ENCODE measurements around the gene NR5A2. TPM values are rescaled to one million over a fixed set of nuclear protein-coding genes. Genes with fewer than 3 reads are reported as not detected.

The NR5A2 gene
- polyA plus RNA-seq, 1 donor (not counting 4 experiments of a cell fraction or from before 2014, with no cell fraction given), result 0.05 TPM

- no peaks in the 10 kb centered on the region for H3K9me1 ChIP-seq (ENCODE audit: control insufficient read depth, extremely low read depth, insufficient read depth, low read length)
- TF ChIP-seq EZH2 (IDR thresholded peaks at IDR 0.05; ENCODE audit: low read length) (no peak), CTCF (optimal IDR thresholded peaks at IDR 0.05 in 1 of 3, IDR thresholded peaks at IDR 0.05 in 1 of 3, conservative IDR thresholded peaks at IDR 0.05 in 1 of 3; ENCODE audit: extremely low read depth in 1 of 3, insufficient read depth in 2 of 3, low read length in 3 of 3) (no peak)
- no peak overlapping the region for H3K4me2 ChIP-seq (ENCODE audit: control insufficient read depth, extremely low read depth, insufficient read depth, low read depth, low read length)
- no peak overlapping the region for H3K9ac ChIP-seq (ENCODE audit: control insufficient read depth, extremely low read depth, insufficient read depth, low read length)
- H3K9me3 ChIP-seq (ENCODE audit: control insufficient read depth, low read depth, low read length), result no peaks in the 10 kb centered on the region
- DNase-seq (ENCODE audit: low read depth, low spot score) (no peak), FAIRE-seq (no peak)
- dilution Hi-C loops (cut with MboI; ENCODE audit: extremely low pct_ligation_motif_present, low sequenced_read_pairs), result no loop called here
- H3K27me3 ChIP-seq (ENCODE audit: control insufficient read depth, extremely low read depth, insufficient read depth, low read length), result peaks cover 86% of the 10 kb centered on the region
- H3K27ac ChIP-seq (ENCODE audit: control insufficient read depth, insufficient read depth, low read length), result no peak overlapping the region
- peaks cover 5% of the 10 kb centered on the region for H4K20me1 ChIP-seq (ENCODE audit: control insufficient read depth, extremely low read depth, insufficient read depth, low read length)
- no peaks in the 10 kb centered on the region for H3K79me2 ChIP-seq (ENCODE audit: control insufficient read depth, insufficient read depth, low read length)
- peaks cover 13% of the 10 kb centered on the region for H3K4me1 ChIP-seq (ENCODE audit: control insufficient read depth, extremely low read depth, insufficient read depth, low read length)
- no peaks in the 10 kb centered on the region for H3K36me3 ChIP-seq (ENCODE audit: control insufficient read depth in 2 of 2, extremely low read depth in 1 of 2, insufficient read depth in 2 of 2, low read length in 2 of 2)
- H3K4me3 ChIP-seq (ENCODE audit: control insufficient read depth in 2 of 3, extremely low read depth in 1 of 3, insufficient read depth in 2 of 3, low read depth in 1 of 3, low read length in 3 of 3), result no peak overlapping the region
- no peak overlapping the region for H2AFZ ChIP-seq (ENCODE audit: control insufficient read depth, low read length)
Measured at GRCh38 chr1:200034262-200034557, 6.7 kb downstream of the NR5A2 start.

GRCh38 chr1:200034761-200035396 lies 7.4 kb downstream of the NR5A2 start:
- dilution Hi-C loops (cut with MboI; ENCODE audit: extremely low pct_ligation_motif_present, low sequenced_read_pairs), result no loop called here
- TF ChIP-seq EZH2 (IDR thresholded peaks at IDR 0.05; ENCODE audit: low read length) (peak; percentile 63), CTCF (optimal IDR thresholded peaks at IDR 0.05 in 1 of 3, IDR thresholded peaks at IDR 0.05 in 1 of 3, conservative IDR thresholded peaks at IDR 0.05 in 1 of 3; ENCODE audit: extremely low read depth in 1 of 3, insufficient read depth in 2 of 3, low read length in 3 of 3) (no peak)

More at GRCh38 chr1:200034761-200035396, 7.4 kb downstream of the NR5A2 start:
- Histone ChIP-seq H3K27me3 (ENCODE audit: control insufficient read depth, extremely low read depth, insufficient read depth, low read length) (peaks cover 86% of the 10 kb centered on the region), H2AFZ (ENCODE audit: control insufficient read depth, low read length) (no peak overlapping the region), H3K9ac (ENCODE audit: control insufficient read depth, extremely low read depth, insufficient read depth, low read length) (no peak overlapping the region), H3K36me3 (ENCODE audit: control insufficient read depth in 2 of 2, extremely low read depth in 1 of 2, insufficient read depth in 2 of 2, low read length in 2 of 2) (no peaks in the 10 kb centered on the region), H3K4me2 (ENCODE audit: control insufficient read depth, extremely low read depth, insufficient read depth, low read depth, low read length) (peak overlapping the region; percentile 65), H4K20me1 (ENCODE audit: control insufficient read depth, extremely low read depth, insufficient read depth, low read length) (peaks cover 5% of the 10 kb centered on the region), H3K4me1 (ENCODE audit: control insufficient read depth, extremely low read depth, insufficient read depth, low read length) (peaks cover 10% of the 10 kb centered on the region), H3K27ac (ENCODE audit: control insufficient read depth, insufficient read depth, low read length) (no peak overlapping the region), H3K9me3 (ENCODE audit: control insufficient read depth, low read depth, low read length) (no peaks in the 10 kb centered on the region), H3K4me3 (ENCODE audit: control insufficient read depth in 2 of 3, extremely low read depth in 1 of 3, insufficient read depth in 2 of 3, low read depth in 1 of 3, low read length in 3 of 3) (peak overlapping the region in 1 of 3 experiments; percentile 58), H3K79me2 (ENCODE audit: control insufficient read depth, insufficient read depth, low read length) (no peaks in the 10 kb centered on the region), H3K9me1 (ENCODE audit: control insufficient read depth, extremely low read depth, insufficient read depth, low read length) (no peaks in the 10 kb centered on the region)
- FAIRE-seq, result no peak
- DNase-seq (ENCODE audit: low read depth, low spot score), result no peak

Data from keratinocyte (primary cell).